HG02642 (cell line): Measurements from ENCODE around the gene CABP2.
A peak's percentile ranks its signal among the peaks of the same experiment; 100 is the strongest.
"Not testable (repeated sequence)": the region's sequence is repeated elsewhere in the genome, so short reads cannot be mapped to it uniquely, and the experiment has no call there.

Experiments
- ATAC-seq: cut with Tn5 transposase; IDR thresholded peaks from one replicate; pipeline ENCODE4 v1.9.1; 2021; ENCODE audit warnings: mild to moderate bottlenecking; ENCODE audit not compliant: unreplicated experiment, poor library complexity

CABP2 gene

DNA sequence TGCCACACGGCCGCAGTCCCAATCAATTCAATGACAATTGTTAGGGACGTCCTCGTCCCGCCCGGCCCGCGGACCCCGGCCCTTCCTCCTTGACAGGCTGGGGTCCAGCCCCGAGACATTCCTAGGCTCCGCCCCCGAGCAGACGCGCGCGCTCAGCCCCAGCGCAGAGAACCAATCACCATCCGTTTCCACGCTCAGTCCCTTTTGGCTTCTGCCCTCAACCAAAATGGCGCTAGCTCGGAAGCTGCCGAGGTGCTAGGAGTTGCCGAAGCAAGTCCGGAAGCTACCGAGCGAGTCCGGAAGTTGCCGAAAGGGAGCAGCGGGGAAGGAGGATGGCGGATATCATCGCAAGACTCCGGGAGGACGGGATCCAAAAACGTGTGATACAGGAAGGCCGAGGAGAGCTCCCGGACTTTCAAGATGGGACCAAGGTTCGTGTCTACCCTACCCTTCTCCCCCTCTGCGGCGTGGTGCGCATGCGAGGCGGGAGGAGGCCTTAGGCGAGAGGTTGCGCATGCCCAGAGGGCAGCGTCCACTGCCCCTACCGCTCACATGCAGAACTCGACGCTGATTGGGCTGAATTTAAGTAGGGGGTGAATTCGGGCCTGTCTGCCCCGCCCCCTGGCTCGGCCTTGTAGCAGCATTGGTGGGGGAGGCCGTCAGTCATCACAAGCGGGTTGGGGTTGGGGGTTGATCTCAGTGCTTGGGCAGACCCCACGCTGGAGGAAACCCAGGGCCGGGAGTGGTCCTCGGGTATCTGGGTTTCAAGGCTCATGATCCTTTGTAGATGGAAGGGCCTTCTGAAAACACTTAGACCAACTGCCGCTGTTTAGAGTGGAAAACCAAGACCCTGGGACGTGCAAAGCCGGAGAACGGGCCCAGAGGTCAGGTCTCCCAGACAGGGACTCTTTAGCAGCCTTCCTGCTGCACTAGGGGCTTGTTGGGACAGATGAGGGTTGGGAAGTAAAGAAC lies 40.1 kb downstream of the CABP2 start, which contains the start of gene AIP:
Gene AIP, plus strand, starts transcription at position 200 of the 972 bp plus-strand sequence. Its CDS starts 133 bp downstream, at position 333.
- ATAC-seq, result peak; percentile 72

DNA sequence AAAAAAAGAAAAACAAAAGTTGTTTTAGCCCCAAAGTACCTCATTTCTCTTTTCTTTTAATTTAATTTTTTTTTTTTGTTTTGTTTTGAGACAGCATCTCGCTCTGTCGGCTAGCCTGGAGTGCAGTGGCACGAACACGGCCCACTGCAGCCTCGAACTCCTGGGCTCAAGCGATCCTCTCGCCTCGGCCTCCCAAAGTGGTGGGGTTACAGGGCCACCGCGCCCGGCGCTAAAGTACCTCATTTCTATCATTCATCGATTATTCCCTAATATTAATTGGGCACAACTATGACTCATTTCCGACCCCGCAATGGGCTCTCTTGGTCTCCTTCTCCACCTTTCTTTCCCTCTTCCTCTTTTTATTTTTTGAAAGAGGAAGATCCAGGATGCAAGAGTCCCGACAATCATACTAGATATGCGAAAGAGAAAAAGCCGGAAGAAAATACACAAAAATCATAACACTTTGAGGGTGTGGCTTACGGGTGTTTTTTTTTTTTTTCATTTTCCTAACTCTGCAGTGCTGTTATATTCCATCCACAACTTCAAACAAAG lies 40.9 kb downstream of the CABP2 start:
- ATAC-seq, result no peak

GRCh38 chr11:67477344-67478050 lies 45.7 kb downstream of the CABP2 start:
- not testable (repeated sequence) for ATAC-seq

- ATAC-seq, result not testable (repeated sequence)
Measured at GRCh38 chr11:67476692-67477091, 46.6 kb downstream of the CABP2 start.

DNA sequence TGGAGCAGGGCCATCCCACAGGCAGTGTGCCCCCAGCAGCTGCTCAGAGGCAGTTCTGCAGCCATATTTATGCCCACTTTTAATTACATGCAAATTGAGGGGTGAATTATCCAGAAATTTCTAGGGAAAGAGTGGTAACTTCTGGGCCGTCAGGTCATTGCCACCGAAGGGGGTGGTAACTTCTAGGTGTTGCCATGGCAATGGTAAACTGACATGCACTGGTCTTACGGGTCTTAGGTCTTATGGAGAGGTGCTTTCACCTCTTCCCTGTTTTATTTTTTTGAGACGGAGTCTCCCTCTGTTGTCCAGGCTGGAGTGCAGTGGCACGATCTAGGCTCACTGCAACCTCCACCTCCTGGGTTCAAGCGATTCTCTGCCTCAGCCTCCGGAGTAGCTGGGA lies 50.4 kb downstream of the CABP2 start:
- ATAC-seq, result no peak

DNA sequence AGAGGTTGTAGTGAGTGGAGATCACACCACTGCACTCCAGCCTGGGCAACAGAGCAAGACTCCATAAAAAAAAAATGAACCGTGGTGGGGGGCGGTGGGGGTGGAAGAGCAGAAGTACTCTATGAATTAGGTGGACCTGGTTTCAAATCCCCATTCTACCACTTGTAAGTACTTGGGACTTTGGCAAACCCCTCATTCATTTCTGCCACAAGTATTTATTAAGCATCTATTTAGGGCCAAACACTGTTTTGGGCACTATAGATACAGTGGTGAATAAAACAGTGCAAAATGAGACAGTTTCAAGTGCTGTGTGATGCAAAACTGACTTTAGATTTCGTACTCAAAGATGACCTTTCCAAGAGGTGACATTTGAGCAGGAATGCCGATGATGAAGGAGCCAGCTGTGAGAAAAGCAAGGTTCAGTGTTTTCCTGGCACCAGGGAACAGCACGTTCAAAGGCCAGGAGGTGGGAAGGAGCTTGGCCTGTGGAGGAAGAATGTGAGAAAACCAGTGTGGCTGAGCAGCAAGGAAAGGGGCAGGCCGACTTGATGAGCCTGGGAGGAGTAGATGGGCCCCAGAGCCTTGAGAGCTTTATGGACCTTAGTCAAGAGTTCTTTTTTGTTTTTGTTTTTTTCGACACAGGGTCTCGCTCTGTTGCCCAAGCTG lies 52.8 kb downstream of the CABP2 start:
- no peak for ATAC-seq

DNA sequence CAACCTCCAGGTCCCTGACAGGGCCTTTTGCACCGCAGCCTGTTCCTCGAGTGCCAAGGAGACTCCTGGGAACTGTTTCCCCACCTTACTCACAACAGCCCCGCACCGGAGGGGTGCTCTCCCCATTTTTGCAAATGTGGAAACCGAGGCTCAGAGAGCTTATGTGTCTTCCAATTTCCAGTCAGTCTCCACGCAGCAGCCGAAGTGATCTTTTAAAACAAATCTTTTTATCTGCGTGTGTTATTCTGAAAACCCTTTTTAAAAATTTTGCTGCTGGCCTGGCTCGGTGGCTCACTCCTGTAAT lies 53.8 kb downstream of the CABP2 start:
- ATAC-seq, result no peak
